ENCODE results near the gene ATG2A.

GRCh38 chr11:64853709-64854108 is 63.3 kb downstream of the ATG2A start:
- TF ChIP-seq CTCF (optimal IDR thresholded peaks at IDR 0.05 in 1 of 3, IDR thresholded peaks at IDR 0.05 in 1 of 3, conservative IDR thresholded peaks at IDR 0.05 in 1 of 3; ENCODE audit: extremely low read depth in 1 of 3, insufficient read depth in 2 of 3, low read length in 3 of 3) (no peak), EZH2 (IDR thresholded peaks at IDR 0.05; ENCODE audit: low read length) (no peak)

Measured in keratinocyte (primary cell).